AG20443 (cell line): Measurements from ENCODE around the gene F2RL1.
"Not testable (repeated sequence)": the region's sequence is repeated elsewhere in the genome, so short reads cannot be mapped to it uniquely, and the experiment has no call there.

ENCODE experiments used
- DNase-seq: peaks from one replicate; pipeline ENCODE4 v3.0.0; 2012; ENCODE audit warnings: low spot score, mixed read lengths

F2RL1 gene, protein sequence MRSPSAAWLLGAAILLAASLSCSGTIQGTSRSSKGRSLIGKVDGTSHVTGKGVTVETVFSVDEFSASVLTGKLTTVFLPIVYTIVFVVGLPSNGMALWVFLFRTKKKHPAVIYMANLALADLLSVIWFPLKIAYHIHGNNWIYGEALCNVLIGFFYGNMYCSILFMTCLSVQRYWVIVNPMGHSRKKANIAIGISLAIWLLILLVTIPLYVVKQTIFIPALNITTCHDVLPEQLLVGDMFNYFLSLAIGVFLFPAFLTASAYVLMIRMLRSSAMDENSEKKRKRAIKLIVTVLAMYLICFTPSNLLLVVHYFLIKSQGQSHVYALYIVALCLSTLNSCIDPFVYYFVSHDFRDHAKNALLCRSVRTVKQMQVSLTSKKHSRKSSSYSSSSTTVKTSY

DNA sequence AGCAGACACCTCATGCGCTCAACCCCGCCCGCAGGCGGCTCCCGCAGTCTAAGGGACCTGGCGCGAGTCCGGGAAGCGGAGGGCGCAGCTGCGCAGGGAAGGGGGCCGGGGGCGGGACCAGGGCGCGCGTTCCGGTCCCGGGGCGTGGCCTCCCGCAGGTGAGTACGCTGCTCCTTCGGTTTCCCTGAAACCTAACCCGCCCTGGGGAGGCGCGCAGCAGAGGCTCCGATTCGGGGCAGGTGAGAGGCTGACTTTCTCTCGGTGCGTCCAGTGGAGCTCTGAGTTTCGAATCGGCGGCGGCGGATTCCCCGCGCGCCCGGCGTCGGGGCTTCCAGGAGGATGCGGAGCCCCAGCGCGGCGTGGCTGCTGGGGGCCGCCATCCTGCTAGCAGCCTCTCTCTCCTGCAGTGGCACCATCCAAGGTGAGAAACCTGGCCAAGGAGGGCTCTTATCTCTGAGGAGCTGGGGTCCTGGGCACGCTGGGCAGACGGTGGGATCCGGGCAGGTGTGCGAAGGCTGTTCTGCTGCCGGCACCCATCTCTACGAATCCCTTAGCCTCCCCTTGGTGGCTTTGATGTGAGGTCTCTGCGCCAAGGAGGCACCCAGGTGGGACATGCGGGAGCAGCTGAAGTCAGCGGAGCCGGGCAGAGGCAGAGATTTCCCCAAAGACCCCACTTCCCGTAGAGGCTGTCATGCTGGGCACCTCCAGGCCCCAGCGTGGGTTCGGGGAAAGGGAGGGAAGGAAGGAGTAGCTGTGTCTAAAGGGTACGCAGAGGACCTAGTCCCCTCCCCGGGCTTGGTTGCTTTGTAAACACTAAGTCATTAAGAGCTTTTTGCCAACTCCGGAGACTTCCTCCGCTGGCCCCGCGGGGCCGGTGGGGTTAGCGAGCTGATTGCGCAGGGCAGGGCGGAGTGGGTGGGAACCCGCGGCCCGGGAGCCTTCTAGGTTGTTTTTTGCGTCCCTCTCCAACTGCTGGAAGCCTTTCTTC is at the start of gene F2RL1:
Gene F2RL1, plus strand, starts transcription at position 187 of the 988 bp plus-strand sequence. Its CDS starts 153 bp downstream, at position 340.
- DNase-seq: peak; percentile 76

DNA sequence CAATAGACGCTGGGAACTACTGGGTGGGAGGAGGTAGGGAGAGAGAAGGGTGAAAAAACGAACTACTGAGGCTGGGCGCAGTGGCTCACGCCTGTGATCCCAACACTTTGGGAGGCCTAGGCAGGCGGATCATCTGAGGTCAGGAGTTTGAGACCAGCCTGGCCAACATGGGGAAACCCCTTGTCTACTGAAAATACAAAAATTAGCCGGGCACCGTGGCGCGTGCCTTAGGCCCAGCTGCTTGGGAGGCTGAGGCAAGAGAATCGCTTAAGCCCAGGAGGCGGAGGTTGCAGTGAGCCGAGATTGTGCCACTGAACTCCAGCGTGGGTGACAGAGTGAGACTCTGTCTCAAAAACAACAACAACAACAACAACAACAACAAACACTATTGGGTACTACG is 47.8 kb upstream of the F2RL1 start:
- not testable (repeated sequence) for DNase-seq

DNA sequence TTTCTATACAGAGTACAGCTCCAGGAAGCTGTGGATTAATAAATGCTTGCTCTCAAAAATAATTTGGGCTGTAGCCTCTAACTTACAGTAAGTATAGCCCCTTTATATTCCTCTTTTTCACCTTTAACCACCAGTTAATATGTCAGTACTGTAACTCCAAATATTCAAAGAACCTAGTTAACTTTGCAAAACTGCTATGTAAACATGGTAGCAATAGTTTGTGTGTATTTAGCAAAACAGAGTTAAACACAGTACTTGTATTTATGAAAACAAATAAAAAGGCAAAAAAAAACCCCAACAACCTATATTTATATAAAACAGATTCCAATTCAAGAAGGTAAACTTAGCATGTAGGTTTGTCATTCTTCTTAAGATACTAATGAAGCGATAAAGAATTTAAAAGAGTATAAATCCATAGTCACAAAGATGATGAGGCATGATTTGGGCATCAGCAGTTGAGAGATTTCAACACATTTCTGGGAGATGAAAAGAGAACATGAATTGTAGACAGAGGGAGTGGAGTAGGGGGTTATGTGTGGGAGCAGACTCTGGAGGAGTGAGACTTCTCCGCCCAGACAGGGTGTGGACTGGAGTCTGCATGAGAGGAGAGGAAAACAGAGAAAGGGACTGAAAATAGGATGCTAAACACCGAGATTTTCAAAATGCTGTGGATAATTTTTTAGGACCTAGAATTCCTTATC is 47.0 kb upstream of the F2RL1 start:
- DNase-seq: no peak

DNA sequence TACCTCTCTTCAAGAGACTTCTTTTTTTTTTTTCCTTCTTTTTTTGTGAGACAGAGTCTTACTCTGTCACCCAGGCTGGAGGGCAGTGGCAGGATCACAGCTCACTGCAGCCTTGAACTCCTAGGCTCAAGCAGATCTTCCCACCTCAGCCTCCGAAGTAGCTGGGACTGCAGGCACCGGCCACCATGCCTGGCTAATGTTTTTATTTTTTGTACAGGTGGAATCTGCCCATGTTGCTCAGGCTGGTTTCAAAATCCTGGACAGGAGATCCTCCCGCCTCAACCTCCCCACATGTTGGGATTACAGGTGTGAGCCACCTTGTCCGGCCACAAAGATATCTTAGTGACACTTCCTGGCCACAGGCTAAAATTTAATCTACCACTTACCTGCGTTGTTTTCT is 42.9 kb upstream of the F2RL1 start:
- no peak for DNase-seq

DNA sequence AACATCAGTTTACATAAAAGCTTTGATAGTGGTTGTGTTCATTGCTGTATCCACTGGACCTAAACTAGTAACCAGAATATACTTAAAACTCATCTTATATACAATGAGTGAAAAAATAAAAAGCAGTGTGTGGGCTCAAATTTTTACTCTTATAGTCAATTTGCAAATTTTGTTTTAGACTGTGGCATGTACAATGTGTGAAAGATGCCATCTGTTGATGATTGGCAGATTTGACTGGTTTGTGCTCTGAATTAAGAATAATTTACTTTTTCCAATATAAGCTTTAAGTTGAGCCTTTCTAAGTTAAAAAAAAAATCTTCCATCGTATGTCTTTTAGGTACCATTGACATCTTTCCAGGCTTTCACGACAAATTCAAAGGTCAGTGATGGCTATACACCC is 42.4 kb upstream of the F2RL1 start:
- no peak for DNase-seq

DNA sequence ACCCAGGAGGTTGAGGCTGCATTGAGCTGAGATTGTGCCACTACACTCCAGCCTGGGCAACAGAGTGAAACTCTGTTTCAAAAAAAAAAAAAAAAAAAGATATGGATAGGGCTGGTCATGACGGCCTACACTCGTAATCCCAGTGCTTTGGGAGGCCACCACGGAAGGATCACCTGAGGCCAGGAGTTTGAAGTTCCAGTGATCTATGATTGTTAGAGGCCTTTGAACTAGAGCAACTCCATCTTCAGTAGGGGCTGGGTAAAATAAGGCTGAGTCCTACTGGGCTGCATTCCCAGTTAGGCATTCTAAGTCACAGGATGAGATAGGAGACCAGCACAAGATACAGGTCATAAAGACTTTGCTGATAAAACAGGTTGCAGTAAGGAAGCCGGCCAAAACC is 38.2 kb upstream of the F2RL1 start:
- not testable (repeated sequence) for DNase-seq

DNA sequence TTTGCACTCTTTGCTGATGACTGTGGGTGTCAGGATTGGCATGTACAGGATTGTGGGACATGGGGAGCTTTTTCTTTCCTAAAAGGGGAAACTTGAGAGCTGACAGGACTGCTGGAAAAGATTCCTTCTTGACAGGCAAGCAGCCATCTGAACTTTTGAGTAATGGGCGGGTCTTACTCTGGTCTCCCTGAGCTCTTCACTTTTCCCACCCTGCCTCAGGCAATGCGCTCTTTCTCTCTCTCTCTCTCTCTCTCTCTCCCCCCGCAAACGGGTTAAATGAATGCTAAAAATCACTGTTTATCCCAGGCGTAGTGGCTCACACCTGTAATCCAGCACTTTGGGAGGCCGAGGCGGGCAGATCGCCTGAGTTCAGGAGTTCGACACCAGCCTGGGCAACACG is 37.1 kb upstream of the F2RL1 start:
- DNase-seq: no peak

DNA sequence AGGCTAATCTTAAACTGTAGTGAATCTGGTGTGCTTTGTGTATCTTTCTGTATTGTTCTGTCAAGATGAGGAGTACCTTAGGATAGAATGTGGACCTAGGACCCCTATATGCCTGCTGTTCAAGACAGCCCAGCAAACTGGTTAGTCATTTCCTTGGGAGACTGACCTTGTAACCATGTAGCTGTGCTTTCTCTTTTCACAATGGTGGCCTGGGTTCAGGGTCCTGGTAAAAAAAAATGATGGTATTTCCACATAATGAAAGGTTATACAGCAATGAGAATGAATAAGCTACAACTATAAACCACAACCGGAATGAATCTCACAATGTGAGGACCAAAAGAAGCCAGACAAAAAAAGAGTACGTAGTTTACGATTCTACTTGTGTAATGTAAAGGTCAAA is 36.4 kb upstream of the F2RL1 start:
- no peak for DNase-seq

DNA sequence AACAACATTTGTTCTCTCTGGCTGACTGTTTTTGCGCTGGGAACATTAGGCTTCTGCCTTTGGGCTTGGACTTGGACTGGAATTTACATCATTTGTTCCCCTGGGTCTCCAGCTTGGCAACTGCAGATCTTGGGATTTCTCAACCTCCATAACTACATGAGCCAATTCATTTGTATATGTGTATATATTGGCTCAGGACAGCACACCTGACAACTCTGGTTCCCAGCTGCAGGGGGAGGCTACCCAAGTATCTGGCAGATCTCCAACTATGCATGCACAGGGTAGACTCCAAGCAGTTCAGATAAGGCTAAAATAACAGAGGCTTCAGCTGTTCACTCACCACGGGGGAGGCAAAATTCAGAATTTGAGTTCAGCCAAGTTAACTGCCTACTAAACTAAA is 31.6 kb upstream of the F2RL1 start:
- no peak for DNase-seq

DNA sequence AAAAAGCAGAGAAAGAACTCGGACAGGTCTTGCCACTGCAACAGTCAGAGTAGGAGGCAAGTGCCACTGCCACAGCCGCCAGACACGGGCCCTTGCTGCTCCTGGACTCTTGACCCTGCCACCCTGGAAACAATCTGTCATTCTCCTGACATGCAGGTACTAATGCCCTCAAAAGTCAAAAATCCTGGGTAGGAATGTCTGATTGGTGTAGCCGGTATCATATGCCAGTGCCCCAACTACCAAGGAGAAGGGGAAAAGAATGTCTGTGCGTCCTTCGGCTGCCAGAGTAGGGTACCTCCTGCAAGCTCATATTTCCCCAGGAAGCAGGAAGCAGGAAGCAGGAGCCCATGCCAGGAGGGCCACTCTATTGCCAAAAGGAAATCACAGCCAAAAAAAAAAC is 30.5 kb upstream of the F2RL1 start:
- DNase-seq: no peak

DNA sequence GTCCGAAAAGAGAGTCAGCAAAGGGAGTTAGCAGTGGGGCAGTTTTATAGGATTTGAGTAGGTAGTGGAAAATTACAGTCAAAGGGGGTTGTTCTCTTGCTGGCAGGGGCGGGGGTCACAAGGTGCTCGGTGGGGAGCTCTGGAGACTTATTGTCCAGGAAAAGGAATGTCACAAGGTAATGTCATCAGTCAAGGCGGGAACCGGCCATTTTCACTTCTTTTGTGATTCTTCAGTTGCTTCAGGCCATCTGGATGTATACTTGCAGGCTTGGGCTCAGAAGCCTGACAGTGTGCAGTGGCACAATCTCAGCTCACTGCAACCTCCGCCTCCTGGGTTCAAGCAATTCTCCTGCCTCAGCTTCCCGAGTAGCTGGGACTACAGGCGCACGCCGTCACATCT is 29.6 kb upstream of the F2RL1 start:
- DNase-seq: not testable (repeated sequence)

DNA sequence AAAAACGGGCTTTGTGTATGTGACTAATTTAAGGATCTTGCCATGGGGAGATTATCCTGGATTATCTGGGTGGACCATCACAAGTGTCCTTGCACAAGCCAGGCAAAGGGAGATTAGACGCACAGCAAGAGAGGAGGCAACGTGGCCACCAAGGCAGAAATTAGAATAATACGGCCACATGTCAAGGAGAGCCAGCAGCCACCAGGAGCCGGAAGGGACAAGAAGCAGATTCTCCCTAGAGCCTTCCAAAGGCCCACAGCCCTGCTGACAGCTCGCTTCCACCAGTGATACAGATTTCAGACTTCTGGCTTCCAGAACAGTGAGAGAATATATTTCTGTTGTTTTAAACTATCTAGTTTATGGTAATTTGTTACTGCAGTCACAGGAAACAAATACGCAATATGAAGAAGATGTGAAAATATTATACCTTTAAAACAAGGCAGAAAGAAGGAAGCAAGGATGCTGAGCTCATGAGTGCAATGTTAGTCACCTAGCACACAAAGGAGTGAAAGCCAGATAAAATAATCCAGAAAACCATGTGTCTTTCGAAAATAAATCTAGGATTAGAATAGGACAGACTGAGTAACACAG is 28.7 kb upstream of the F2RL1 start:
- no peak for DNase-seq

DNA sequence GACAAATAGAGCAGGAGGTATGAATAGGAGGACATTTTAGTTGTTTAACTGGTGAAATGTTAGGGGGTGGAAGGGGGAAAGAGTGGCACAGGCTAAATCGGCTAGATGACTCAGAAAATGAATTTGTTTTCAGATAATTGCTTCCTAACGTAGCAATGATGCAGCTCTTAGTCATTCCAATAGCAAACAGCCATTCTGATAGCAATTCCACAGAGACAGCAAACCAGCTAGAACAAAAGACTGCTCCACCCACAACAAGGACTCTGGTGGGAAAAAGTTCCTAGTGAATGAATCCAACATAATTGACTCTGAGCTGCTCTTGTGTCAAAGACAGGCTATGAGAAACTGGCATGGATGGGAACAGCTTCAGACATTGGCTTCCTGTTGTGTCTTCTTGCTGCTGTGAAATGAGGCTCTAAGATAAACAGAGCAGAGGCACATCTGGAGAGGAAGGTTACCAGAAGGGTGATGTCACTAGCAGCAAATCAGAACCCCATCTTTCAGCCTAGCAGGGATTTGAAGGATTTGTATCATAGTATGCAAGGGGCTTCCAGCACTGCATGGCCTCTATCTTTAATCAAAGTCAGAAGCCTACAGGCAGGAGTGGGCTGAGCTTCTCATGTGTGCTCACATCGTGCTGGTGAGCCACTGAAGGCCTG is 28.1 kb upstream of the F2RL1 start:
- peak; percentile 82 for DNase-seq

DNA sequence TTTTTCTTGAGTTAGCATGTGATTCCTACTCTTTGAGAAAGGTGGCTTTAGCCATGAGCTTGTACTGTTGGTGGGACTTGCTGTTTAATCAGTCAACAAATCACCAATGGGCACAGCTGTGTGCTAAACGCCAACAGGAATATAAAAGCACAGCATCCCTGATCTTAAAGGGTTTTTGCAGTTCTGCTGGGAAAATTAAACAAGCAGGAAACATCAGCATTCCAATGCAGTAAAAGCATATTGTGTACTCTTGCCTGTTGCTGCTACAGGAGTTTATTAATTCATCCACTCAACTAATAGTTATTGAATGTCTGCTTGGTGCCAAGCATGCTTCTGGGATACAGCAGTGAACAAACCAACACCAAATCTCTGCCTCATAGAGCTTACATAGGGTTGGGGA is 27.4 kb upstream of the F2RL1 start:
- no peak for DNase-seq

DNA sequence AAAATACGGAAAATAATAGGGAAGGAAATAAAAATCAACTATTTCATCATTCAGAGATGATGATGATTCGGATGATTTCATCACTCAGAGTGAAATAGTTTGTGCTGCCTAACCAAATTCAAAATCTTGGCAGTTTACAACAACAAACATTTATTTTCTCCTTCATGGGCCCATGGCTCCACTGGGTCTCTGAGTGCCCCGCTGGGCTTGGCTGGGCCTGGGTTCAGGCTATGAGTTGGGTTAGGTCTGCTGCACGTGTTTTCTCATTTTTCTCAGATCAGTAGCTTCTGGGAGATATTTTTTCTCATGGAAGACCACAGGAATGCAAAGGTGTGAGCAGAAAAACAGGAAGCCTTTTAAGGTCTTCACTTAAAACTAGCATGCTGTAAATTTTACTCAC is 24.0 kb upstream of the F2RL1 start:
- DNase-seq: no peak

DNA sequence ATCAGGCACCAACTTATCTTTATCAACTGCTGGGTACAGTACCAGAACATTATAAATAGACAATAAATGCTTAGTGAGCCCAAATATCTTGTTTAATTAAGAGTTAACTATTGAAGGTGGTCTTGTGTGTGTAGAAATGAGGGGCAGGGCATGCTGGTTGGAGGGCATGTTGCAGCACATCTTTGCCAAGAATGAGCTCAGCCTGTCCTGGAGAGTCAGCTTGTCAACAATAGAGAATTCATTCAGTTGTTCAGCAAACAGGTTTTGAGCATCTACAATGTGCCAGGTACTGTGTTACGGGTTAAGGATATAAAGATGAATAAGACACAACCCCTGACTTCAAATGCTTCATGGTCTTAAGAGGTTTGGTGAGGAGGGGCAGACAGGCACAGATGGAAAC is 19.2 kb upstream of the F2RL1 start:
- DNase-seq: no peak

DNA sequence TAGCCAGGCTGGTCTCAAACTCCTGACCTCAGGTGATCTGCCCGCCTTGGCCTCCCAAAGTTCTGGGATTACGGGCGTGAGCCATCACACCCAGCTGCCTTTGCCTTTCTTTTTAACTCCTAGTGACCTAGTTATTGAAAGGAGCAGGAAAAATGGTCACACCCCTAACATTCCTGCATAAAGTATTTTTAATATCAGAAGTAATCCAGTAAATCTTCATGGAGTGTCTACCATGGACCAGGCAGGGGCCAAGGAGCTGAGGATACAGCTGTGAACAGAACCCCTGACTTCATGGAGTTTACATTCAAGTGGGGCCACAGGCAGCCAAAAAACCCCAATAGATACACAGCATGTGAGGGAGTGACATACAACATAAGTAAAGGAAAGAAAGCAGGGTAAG is 18.3 kb upstream of the F2RL1 start:
- DNase-seq: no peak

DNA sequence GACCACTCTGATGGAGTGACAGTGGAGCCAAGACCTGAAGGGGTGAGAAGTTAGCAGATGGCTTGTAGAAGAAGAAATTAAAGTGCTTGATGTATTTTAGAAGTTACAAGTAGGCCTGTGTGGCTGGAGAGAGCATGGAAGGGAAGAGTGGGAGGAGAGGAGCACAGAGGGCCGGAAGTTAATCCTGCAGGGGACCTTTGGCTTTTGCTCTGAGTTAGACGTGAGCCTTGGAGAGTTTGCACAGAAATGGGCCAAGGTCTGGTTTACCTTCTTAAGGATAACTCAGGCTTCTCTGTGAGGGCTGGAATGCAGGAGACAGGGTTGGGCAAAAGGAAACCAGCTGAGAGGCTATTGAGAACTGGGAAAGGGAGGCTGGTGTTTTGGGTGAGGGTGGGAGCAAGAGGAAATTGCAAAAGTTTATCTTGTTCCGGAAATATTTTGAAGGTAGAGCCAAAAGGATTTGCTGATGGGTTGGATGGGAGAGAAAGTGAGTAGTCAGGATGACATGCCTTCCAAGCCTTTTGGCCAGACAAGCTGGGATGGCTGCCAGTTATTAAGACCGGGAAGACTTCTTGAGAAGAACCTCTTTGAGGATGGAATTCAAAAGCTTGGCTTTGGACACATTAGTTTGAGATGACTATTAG is 17.5 kb upstream of the F2RL1 start:
- peak; percentile 64 for DNase-seq

DNA sequence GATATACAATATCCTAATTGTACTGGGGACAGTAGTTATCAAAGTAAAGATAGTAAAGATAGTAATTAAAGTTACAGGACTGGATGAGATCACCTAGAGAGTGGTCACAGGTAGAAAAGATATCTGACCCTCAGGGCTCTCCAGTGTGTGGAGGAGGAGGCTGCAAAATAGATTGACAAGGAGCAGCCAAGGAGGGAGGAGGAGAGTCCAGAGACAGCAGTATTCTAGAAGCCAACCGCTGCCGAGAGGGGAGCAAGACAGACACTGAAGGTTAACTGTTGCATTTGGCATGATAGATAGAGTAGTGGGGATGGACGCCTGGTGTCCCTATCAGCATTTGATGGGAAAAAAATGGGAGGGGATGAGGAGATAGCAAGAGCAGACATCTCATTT is 17.0 kb upstream of the F2RL1 start:
- DNase-seq: no peak

DNA sequence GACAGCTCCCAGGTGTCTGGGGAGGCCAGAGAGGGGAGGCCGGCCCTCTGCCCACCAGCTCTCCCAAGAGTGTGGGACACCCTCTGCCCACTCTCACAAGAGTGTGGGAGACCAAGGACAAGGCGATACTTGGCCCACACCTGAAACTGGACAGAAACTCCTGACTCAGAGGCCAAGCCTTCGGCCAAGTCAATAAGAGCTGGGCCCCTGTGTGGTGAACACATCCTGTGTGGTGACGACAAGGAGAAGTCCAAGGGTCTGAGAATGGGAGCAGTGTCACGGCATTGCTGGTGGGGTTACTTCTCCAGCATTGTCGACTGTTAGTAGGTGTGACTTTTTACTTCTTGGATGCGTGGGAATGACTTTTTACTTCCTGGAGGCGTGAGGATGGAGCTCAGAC is 14.6 kb upstream of the F2RL1 start:
- DNase-seq: no peak
